NOMO-1 treated with DMSO at 0.1 percent for 48 hours (cell line): ENCODE data around the gene UGT2B17.
"Not testable (repeated sequence)": the region's sequence is repeated elsewhere in the genome, so short reads cannot be mapped to it uniquely, and the experiment has no call there.

Experiments used
- DNase-seq: peaks from one replicate; lab custom pipeline; 2025; ENCODE audit not compliant: unreplicated experiment; lab: John Stamatoyannopoulos, UW

Gene UGT2B17

GRCh38 chr4:68569466-68570121, 6.5 kb downstream of the UGT2B17 start:
- no peak for DNase-seq

DNA sequence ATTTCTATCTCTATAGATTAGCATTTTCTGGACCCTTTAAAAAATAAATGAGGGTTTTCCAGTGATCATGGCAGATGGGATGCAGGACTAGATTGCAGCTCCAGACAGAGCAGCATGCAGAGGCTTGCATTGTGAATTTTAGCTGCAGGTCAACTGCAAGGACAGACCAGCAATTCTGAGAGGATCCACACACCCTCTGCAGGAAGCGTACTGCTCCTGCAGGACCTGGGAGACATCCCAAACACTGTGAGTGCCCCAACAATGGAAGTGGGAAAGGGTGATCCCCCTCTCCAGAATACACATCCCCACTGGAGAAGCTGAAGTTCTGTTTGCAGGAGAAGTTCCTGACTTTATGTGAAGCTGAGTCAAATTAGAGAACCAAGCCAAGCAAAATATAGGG, 7.1 kb downstream of the UGT2B17 start:
- DNase-seq: not testable (repeated sequence)

- DNase-seq: not testable (repeated sequence)
These were observed 7.6 kb downstream of the UGT2B17 start for GRCh38 chr4:68568535-68568934.

DNA sequence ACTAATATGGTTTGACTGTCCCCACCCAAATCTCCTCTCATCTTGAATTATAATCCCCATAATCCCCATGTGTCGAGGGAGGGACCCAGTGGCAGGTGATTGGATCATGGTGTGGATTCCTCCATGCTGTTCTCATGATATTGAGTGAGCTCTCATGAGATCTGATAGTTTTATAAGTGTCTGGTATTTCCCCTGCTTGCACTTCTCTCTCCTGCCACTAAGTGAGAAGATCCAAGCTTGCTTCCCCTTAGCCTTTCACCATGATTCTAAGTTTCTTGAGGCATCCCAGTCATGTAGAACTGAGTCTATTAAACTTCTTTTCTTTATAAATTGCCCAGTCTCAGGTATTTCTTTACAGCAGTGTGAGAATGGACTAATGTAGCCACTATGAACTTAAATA, 9.8 kb downstream of the UGT2B17 start:
- DNase-seq: not testable (repeated sequence)

DNA sequence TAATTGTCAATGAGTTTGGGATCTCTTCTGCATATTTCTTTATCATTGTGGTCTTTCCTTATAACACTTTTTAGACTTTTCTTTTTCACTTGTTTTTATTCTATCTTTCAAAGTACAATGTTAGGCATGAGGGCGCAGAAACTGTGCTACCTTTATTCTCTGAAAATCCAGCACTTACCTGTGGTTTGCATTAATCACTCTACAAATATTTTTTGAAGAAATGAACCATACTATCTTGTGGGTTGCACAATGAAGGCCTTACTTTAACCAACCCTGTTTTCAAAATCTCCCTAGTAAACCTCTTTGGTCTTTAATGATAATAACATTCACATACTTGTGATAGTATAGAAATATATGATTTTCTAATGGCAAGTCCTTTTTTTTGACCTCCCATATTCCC, 11.0 kb downstream of the UGT2B17 start:
- not testable (repeated sequence) for DNase-seq

DNA sequence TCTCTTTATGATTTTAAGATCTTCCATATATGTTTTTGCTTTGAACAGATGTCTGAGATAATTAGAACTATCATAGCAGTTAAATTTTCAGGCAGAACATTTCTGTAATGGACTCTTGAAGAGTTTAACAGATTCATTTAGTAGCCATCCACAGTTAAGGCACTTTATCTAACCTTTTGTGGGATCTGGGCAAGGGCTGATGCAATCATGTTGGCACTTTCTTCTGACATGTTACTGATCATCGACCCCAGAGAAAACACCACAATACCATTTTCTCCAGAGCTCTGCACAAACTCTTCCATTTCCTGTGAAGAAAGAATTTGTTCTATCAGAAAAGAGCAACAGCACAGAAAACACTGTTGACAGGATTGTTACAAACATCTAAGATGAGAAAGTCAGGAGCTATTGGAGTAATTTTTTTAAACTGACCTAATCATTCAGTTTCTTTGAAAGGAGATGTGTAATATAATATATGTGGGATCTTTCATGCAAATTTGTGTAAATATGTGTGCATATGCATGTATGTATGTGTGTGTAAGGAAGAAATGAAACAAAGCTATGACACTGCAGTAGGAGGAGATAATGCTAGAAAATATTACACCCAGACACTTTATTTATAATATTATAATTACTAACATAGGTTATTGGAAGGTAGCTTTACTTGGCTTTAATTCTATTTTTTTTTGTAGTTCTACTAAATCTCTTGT, 15.6 kb downstream of the UGT2B17 start:
- not testable (repeated sequence) for DNase-seq

GRCh38 chr4:68553830-68554229, 22.3 kb downstream of the UGT2B17 start:
- not testable (repeated sequence) for DNase-seq

DNA sequence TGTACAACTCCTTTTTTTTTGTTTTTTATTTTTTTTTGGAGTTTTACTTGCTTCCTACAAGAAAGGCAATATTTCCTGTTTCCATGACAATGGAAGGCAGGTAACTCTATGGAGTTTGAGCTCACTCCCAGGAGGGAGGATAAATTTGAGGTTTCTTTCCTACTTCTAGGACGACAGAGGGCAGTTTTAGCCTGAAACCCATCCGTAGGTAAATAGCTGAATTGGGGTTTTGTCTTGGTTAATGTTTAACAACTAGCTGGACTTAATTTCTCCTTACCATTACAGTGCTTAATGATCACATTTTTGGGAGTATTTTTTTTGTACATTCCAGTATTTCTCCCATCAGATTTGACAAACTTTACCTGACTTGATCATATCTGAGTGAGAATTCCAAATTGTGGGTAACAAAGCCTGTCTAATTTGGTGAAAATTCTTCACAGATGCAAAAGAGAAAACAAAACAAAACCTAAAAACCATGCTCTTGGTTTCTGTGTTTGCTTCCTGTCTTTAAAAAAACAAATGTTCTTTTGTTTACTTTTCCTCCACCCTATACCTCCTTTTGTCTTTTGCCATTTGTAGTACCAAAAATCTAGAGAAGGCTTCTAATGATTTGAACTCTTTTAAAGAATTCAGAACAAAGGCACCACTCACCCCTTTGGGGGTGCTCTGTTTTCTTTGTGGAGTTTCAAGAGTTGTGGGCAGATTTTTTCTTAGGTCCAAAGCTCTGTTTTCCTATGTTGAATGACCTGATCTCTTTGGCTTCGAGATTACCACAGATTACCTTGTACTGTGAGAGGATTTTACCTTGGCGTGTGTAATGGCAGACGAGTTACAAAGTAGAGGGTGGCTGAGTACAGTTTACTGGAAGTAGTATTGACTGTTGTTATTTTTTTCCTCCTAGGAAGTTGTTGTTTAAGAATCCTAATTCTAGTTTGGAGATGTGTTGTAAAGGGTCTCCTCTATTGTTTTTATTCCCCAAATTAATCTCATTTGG, 23.0 kb downstream of the UGT2B17 start:
- DNase-seq: not testable (repeated sequence)

DNA sequence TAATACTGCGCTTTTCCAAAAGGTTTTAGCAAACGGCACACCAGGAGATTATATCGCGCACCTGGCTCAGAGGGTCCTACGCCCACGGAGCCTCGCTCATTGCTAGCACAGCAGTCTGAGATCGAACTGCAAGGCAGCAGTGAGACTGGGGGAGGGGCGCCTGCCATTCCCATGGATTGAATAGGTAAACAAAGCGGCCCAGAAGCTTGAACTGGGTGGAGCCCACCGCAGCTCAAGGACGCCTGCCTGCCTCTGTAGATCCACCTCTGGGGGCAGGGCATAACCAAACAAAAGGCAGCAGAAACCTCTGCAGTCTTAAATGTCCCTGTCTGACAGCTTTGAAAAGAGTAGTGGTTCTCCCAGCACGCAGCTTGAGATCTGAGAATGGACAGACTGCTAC, 33.4 kb downstream of the UGT2B17 start:
- DNase-seq: not testable (repeated sequence)

GRCh38 chr4:68536375-68536774, 39.7 kb downstream of the UGT2B17 start:
- DNase-seq: no peak

- DNase-seq: no peak
These were observed 40.1 kb downstream of the UGT2B17 start for GRCh38 chr4:68535974-68536373.

DNA sequence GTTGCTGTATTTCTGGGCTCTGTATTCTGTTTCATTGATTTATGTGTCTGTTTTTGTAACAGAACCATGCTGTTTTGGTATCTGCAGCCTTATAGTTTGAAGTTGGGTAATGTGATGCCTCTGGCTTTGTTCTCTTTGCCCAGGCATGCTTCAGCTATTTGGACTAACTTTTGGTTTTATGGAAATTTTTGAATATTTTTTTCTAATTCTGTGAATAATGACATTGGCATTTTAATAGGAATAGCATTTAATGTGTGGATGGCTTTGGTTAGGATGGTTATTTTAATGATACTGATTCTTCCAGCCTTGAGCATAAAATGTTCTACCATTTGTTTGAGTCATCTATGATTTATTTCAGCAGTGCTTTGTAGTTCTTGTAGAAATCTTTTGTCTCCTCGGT, 53.9 kb downstream of the UGT2B17 start:
- DNase-seq: not testable (repeated sequence)

DNA sequence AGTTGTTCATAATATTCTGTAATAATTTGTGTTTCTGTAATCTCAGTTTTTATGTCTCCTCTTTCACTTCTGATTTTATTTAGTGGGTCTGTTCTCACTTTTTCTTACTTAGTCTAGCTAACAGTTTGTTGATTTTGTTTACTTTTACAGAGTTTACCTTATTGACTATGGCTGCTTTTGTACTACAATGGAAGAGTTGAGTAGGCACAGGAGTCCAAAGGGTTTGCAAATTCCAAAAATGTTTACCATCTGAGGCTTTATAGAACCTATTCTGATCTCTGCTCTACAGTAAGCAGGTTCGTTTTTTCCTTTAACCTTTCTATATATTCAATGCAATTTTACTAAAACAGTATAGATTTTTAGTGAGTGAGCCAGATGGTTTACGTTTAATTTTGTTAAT, 55.1 kb downstream of the UGT2B17 start:
- no peak for DNase-seq

DNA sequence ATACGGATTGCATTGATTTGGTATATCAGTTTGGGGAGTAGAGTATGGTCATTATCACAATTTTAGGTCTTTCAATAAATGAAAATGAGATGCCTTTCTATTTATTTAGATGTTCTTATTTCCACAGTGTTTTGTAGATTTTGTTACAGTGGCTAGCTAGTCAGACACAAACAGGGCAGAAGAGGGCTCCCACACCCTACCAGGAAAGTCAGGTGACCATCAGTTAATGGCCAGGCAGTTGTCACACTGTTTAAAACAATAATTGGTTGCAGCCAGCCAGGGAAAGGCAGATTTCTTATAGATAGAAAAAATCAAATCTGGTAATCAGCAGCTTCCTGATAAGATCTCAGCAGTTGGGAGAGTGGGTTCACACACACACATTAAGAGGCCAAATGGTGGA, 57.2 kb downstream of the UGT2B17 start:
- no peak for DNase-seq

DNA sequence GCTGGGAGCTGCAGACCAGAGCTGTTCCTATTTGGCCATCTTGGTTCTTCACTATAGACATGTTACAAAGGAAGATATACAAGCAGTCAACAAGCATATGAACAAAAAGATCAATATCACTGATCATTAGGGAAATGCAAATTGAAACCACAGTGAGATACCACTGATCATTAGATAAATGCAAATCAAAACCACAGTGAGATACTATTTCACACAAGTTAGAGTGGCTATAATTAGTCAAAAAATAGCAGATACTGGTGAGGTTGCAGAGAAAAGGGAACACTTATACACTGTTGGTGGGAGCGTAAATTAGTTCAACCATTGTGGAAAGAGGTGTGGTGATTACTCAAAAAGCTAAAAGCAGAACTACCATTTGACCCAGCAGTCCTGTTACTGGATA, 70.7 kb downstream of the UGT2B17 start:
- DNase-seq: not testable (repeated sequence)

- not testable (repeated sequence) for DNase-seq
These were observed 71.3 kb downstream of the UGT2B17 start for GRCh38 chr4:68504836-68505235.

GRCh38 chr4:68503462-68503861, 72.7 kb downstream of the UGT2B17 start:
- DNase-seq: not testable (repeated sequence)

GRCh38 chr4:68499021-68499420, 77.1 kb downstream of the UGT2B17 start:
- DNase-seq: no peak

- DNase-seq: peak; percentile 40
These were observed 77.6 kb downstream of the UGT2B17 start for GRCh38 chr4:68498413-68499007.

DNA sequence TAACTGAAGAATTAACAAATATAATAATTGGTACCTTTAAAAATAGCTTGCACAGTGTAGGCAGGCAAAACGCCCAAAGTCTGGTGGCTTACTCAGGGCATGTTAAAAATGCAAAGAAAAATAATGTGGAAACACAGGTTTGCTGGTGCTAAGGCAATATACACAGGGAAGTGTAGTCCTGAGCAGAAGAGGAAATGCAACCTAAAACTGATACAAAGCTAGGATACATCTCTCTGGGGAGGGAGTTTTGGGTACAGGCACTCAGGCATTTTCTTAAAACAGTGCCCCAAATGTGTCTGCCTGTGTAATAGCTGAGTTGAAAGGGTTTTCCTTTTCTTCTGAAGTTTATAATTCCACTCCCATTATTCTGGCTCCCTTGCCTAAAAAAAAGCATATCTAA, 81.4 kb downstream of the UGT2B17 start:
- DNase-seq: no peak
